Measurements from ENCODE around the gene ZNF524.

ZNF524 gene

GRCh38 chr19:55621673-55622231 is 21.7 kb downstream of the ZNF524 start:
- no peak for DNase-seq (ENCODE audit: low read depth in 1 of 2, low spot score in 1 of 2)
- Histone ChIP-seq H3K27me3 (ENCODE audit: insufficient read depth, poor library complexity, severe bottlenecking) (no peaks in the 10 kb centered on the region), H3K4me3 (replicated peaks; ENCODE audit: insufficient read depth, low read length) (no peak overlapping the region), H3K27ac (replicated peaks) (no peak overlapping the region)
- TF ChIP-seq, protein P1, sequence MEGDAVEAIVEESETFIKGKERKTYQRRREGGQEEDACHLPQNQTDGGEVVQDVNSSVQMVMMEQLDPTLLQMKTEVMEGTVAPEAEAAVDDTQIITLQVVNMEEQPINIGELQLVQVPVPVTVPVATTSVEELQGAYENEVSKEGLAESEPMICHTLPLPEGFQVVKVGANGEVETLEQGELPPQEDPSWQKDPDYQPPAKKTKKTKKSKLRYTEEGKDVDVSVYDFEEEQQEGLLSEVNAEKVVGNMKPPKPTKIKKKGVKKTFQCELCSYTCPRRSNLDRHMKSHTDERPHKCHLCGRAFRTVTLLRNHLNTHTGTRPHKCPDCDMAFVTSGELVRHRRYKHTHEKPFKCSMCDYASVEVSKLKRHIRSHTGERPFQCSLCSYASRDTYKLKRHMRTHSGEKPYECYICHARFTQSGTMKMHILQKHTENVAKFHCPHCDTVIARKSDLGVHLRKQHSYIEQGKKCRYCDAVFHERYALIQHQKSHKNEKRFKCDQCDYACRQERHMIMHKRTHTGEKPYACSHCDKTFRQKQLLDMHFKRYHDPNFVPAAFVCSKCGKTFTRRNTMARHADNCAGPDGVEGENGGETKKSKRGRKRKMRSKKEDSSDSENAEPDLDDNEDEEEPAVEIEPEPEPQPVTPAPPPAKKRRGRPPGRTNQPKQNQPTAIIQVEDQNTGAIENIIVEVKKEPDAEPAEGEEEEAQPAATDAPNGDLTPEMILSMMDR (IDR thresholded peaks at IDR 0.05; ENCODE audit: insufficient read depth, low read length) = no peak
- TF ChIP-seq, protein P2, sequence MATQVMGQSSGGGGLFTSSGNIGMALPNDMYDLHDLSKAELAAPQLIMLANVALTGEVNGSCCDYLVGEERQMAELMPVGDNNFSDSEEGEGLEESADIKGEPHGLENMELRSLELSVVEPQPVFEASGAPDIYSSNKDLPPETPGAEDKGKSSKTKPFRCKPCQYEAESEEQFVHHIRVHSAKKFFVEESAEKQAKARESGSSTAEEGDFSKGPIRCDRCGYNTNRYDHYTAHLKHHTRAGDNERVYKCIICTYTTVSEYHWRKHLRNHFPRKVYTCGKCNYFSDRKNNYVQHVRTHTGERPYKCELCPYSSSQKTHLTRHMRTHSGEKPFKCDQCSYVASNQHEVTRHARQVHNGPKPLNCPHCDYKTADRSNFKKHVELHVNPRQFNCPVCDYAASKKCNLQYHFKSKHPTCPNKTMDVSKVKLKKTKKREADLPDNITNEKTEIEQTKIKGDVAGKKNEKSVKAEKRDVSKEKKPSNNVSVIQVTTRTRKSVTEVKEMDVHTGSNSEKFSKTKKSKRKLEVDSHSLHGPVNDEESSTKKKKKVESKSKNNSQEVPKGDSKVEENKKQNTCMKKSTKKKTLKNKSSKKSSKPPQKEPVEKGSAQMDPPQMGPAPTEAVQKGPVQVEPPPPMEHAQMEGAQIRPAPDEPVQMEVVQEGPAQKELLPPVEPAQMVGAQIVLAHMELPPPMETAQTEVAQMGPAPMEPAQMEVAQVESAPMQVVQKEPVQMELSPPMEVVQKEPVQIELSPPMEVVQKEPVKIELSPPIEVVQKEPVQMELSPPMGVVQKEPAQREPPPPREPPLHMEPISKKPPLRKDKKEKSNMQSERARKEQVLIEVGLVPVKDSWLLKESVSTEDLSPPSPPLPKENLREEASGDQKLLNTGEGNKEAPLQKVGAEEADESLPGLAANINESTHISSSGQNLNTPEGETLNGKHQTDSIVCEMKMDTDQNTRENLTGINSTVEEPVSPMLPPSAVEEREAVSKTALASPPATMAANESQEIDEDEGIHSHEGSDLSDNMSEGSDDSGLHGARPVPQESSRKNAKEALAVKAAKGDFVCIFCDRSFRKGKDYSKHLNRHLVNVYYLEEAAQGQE (IDR thresholded peaks at IDR 0.05; ENCODE audit: insufficient replicate concordance, low read depth) = no peak
- TF ChIP-seq POLR2AphosphoS5 (IDR thresholded peaks at IDR 0.05; ENCODE audit: low read depth) (no peak), SPI1 (IDR thresholded peaks at IDR 0.05; ENCODE audit: borderline replicate concordance, low read depth) (no peak), GABPA (IDR thresholded peaks at IDR 0.05; ENCODE audit: low read depth) (no peak)

DNA sequence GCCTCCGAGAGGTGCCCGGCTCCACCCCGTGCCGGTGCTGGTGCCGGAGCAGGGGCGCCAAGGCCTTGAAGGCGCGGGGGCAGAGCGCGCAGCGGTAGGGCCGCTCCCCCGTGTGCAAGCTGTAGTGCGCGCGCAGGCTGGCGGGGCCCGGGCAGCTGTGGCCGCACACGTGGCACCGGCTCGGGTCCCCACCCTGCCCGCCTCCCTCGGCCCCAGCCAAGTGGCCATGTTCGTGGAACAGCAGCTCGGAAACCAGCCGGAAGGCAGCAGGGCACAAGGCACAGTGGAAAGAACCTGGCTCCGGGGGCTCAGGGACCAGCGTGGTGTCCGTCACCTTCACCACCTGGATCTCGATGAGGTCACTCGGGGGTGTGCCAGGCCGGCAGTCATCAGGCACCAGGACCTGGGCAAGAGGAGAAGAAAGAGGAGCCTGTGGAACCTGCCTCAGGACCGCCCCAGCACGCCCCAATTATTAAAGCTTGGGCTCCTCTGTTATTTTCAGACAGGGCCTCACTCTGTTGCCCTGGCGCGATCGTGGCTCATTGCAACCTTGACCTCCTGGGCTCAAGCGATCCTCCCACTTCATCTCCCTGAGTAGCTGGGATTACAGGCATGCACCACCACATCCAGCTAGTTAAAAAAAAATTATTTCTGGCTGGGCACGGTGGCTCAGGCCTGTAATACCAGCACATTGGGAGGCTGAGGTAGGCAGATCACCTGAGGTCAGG is 22.3 kb downstream of the ZNF524 start:
- Histone ChIP-seq H3K27ac (replicated peaks) (no peak overlapping the region), H3K27me3 (ENCODE audit: insufficient read depth, poor library complexity, severe bottlenecking) (no peaks in the 10 kb centered on the region), H3K4me3 (replicated peaks; ENCODE audit: insufficient read depth, low read length) (no peak overlapping the region)
- no peak for DNase-seq (ENCODE audit: low read depth in 1 of 2, low spot score in 1 of 2)
- TF ChIP-seq GABPA (IDR thresholded peaks at IDR 0.05; ENCODE audit: low read depth) (no peak), POLR2AphosphoS5 (IDR thresholded peaks at IDR 0.05; ENCODE audit: low read depth) (no peak), SPI1 (IDR thresholded peaks at IDR 0.05; ENCODE audit: borderline replicate concordance, low read depth) (no peak)
- TF ChIP-seq, protein P2 (IDR thresholded peaks at IDR 0.05; ENCODE audit: insufficient replicate concordance, low read depth) = no peak
- TF ChIP-seq, protein P1 (IDR thresholded peaks at IDR 0.05; ENCODE audit: insufficient read depth, low read length) = no peak

- Histone ChIP-seq H3K27me3 (ENCODE audit: insufficient read depth, poor library complexity, severe bottlenecking) (no peaks in the 10 kb centered on the region), H3K27ac (replicated peaks) (no peak overlapping the region), H3K4me3 (replicated peaks; ENCODE audit: insufficient read depth, low read length) (no peak overlapping the region)
- no peak for TF ChIP-seq SPI1 (IDR thresholded peaks at IDR 0.05; ENCODE audit: borderline replicate concordance, low read depth)
- TF ChIP-seq, protein P1 (IDR thresholded peaks at IDR 0.05; ENCODE audit: insufficient read depth, low read length) = no peak
- TF ChIP-seq, protein P2 (IDR thresholded peaks at IDR 0.05; ENCODE audit: insufficient replicate concordance, low read depth) = no peak
- TF ChIP-seq GABPA (IDR thresholded peaks at IDR 0.05; ENCODE audit: low read depth) = no peak
- TF ChIP-seq POLR2AphosphoS5 (IDR thresholded peaks at IDR 0.05; ENCODE audit: low read depth) = no peak
- DNase-seq (ENCODE audit: low read depth in 1 of 2, low spot score in 1 of 2) = no peak
Observed at GRCh38 chr19:55623130-55623529, 23.0 kb downstream of the ZNF524 start.
